Nephron (organoid): ENCODE measurements around the gene FBXL17.

ENCODE experiments used
- H3K27ac Mint-ChIP-seq, 3 experiments: 2 replicates each; pipeline ENCODE4 v1.8.0; 2020; ENCODE audit warnings: mixed read lengths in 3 of 3, mild to moderate bottlenecking in 2 of 3, moderate library complexity in 1 of 3
- H3K27me3 Mint-ChIP-seq: 2 replicates; pipeline ENCODE4 v1.8.0; 2021; ENCODE audit warnings: low read depth, mild to moderate bottlenecking, moderate library complexity, mixed read lengths
- H3K36me3 Mint-ChIP-seq: 2 replicates; pipeline ENCODE4 v1.8.0; 2020; ENCODE audit warnings: low read depth, mixed read lengths
- H3K4me1 Mint-ChIP-seq: 2 replicates; pipeline ENCODE4 v1.8.0; 2020; ENCODE audit warnings: mixed read lengths
- H3K4me3 Mint-ChIP-seq, 3 experiments: 2 replicates each; pipeline ENCODE4 v1.8.0; 2020; ENCODE audit warnings: mild to moderate bottlenecking in 3 of 3, mixed read lengths in 3 of 3, moderate library complexity in 2 of 3
- H3K9me3 Mint-ChIP-seq: 2 replicates; pipeline ENCODE4 v1.8.0; 2020; ENCODE audit warnings: mixed read lengths
- TF ChIP-seq, protein P1 (sequence below), 3 experiments: fragments of 200-600 bp; sonication (generic); IDR thresholded peaks; one replicate each; pipeline ENCODE4 v1.5.0; 2021; ENCODE audit warnings: antibody characterized with exemption in 3 of 3; ENCODE audit not compliant: unreplicated experiment in 3 of 3

Gene FBXL17

DNA sequence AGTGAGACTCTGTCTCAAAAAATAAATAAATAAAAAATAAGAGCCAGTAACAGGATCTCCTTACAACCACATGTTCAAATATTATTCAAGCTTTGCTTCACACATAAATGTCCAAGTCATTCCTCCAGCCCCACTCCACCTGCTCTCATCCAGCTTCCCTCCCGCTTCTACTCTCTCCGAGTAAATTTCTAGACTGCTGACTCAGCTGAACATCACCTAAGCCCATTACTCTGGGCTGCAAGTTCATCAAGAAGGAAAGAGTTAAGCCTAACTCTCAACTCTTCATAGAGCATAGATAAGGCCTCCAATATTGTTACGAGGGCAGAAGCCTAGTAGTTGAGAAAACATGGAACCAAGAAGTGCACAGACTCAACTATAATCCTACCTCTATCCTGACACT lies 300.2 kb downstream of the FBXL17 start:
- TF ChIP-seq, protein P1, sequence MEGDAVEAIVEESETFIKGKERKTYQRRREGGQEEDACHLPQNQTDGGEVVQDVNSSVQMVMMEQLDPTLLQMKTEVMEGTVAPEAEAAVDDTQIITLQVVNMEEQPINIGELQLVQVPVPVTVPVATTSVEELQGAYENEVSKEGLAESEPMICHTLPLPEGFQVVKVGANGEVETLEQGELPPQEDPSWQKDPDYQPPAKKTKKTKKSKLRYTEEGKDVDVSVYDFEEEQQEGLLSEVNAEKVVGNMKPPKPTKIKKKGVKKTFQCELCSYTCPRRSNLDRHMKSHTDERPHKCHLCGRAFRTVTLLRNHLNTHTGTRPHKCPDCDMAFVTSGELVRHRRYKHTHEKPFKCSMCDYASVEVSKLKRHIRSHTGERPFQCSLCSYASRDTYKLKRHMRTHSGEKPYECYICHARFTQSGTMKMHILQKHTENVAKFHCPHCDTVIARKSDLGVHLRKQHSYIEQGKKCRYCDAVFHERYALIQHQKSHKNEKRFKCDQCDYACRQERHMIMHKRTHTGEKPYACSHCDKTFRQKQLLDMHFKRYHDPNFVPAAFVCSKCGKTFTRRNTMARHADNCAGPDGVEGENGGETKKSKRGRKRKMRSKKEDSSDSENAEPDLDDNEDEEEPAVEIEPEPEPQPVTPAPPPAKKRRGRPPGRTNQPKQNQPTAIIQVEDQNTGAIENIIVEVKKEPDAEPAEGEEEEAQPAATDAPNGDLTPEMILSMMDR (IDR thresholded peaks at IDR 0.05; ENCODE audit: unreplicated experiment in 3 of 3): no peak
- Mint-ChIP-seq H3K4me3 (no peak overlapping the region), H3K4me1 (peaks cover 13% of the 10 kb centered on the region), H3K27ac (no peak overlapping the region), H3K9me3 (no peaks in the 10 kb centered on the region), H3K36me3 (no peaks in the 10 kb centered on the region), H3K27me3 (no peaks in the 10 kb centered on the region)

- TF ChIP-seq, protein P1 (IDR thresholded peaks at IDR 0.05; ENCODE audit: unreplicated experiment in 3 of 3): no peak
- Mint-ChIP-seq H3K36me3 (no peaks in the 10 kb centered on the region), H3K27me3 (no peaks in the 10 kb centered on the region), H3K27ac (no peak overlapping the region), H3K4me1 (peaks cover 9% of the 10 kb centered on the region), H3K9me3 (no peaks in the 10 kb centered on the region), H3K4me3 (no peak overlapping the region)
These were observed 302.1 kb downstream of the FBXL17 start for GRCh38 chr5:108079753-108080152.

GRCh38 chr5:108078882-108079281 lies 303.0 kb downstream of the FBXL17 start:
- TF ChIP-seq, protein P1 (IDR thresholded peaks at IDR 0.05; ENCODE audit: unreplicated experiment in 3 of 3): no peak
- H3K9me3 Mint-ChIP-seq: peaks cover 1% of the 10 kb centered on the region
- no peak overlapping the region for H3K4me3 Mint-ChIP-seq
- H3K36me3 Mint-ChIP-seq: peaks cover 5% of the 10 kb centered on the region
- no peaks in the 10 kb centered on the region for H3K27me3 Mint-ChIP-seq
- peaks cover 4% of the 10 kb centered on the region for H3K4me1 Mint-ChIP-seq
- H3K27ac Mint-ChIP-seq: no peak overlapping the region

- Mint-ChIP-seq H3K9me3 (peaks cover 4% of the 10 kb centered on the region), H3K36me3 (peaks cover 8% of the 10 kb centered on the region), H3K27me3 (no peaks in the 10 kb centered on the region), H3K4me1 (no peaks in the 10 kb centered on the region), H3K4me3 (no peak overlapping the region), H3K27ac (no peak overlapping the region)
- TF ChIP-seq, protein P1 (IDR thresholded peaks at IDR 0.05; ENCODE audit: unreplicated experiment in 3 of 3): no peak
These were observed 303.6 kb downstream of the FBXL17 start for GRCh38 chr5:108078345-108078744.

DNA sequence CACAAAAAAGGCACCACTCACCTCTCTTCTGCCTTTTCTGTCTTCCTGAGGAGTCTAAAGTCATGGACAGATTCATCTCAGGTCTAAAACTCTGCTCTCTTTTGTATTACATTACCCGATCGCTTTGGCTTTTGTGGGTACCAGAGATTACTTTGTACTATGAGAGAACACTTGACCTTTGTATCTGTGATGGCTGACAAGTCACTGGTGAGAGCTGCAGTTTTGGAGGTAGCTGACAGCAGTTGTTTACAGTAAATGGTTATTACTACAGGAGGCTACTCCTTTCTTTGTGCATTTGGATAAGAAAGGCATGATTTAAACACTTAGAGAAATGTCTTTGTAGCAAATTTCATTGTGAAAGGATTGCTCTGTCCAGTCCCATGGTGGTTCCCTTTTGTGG lies 307.3 kb downstream of the FBXL17 start:
- TF ChIP-seq, protein P1 (IDR thresholded peaks at IDR 0.05; ENCODE audit: unreplicated experiment in 3 of 3): no peak
- no peaks in the 10 kb centered on the region for H3K27me3 Mint-ChIP-seq
- H3K9me3 Mint-ChIP-seq: peaks cover 4% of the 10 kb centered on the region
- no peak overlapping the region for H3K27ac Mint-ChIP-seq
- H3K36me3 Mint-ChIP-seq: peaks cover 14% of the 10 kb centered on the region
- H3K4me1 Mint-ChIP-seq: peaks cover 2% of the 10 kb centered on the region
- no peak overlapping the region for H3K4me3 Mint-ChIP-seq

DNA sequence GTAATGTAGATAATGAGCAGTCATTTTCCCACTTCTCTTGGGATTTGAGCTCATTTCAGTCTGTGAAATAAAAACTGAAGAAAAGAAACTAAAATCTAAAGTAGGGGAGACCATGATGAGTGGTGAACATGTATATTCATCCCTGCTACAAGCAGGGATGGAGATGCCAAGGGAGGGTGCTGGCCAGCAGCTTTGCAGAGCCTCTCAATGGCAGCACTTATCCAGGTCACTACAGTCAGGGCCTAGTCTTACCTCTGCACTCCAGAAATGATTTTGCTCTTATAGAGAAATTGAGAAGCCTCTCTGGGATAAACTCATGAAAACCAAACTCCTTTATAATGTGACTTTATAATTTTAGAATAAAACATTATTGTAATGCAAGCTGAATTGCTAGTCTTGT lies 317.6 kb downstream of the FBXL17 start:
- Mint-ChIP-seq H3K27ac (no peak overlapping the region), H3K9me3 (no peaks in the 10 kb centered on the region), H3K27me3 (no peaks in the 10 kb centered on the region), H3K4me3 (no peak overlapping the region), H3K4me1 (peaks cover 12% of the 10 kb centered on the region), H3K36me3 (no peaks in the 10 kb centered on the region)
- TF ChIP-seq, protein P1 (IDR thresholded peaks at IDR 0.05; ENCODE audit: unreplicated experiment in 3 of 3): no peak
